Lung (tissue), 12 donors: ENCODE measurements around the gene COL6A2. TPM values are rescaled to one million over a fixed set of nuclear protein-coding genes. Genes with fewer than 3 reads are reported as not detected.
A peak's percentile ranks its signal among the peaks of the same experiment; 100 is the strongest.

Experiments used
- ATAC-seq: fragments of 200-7000 bp; cut with Tn5 transposase; one replicate; pipeline ENCODE4 v1.9.1; 2020; ENCODE audit warnings: moderate number of reproducible peaks; ENCODE audit not compliant: insufficient read depth, low FRiP score
- DNase-seq, 3 donors: peaks; one replicate each; pipeline ENCODE4 v3.0.0-alpha.2; 2013 to 2017
- H3K27ac ChIP-seq, 2 donors: one replicate each; pipeline ENCODE4 v1.5.1; 2013; ENCODE audit warnings: mild to moderate bottlenecking in 2 of 2, moderate library complexity in 2 of 2, control low read depth in 1 of 2, inconsistent platforms in 1 of 2, low read depth in 1 of 2, low read length in 1 of 2
- H3K27me3 ChIP-seq, 3 donors: one replicate each; pipeline ENCODE4 v1.5.1; 2013; ENCODE audit warnings: low read length in 2 of 3; ENCODE audit not compliant: control insufficient read depth in 3 of 3, insufficient read depth in 3 of 3
- H3K36me3 ChIP-seq, 4 donors: one replicate each; pipeline ENCODE4 v1.5.1; 2013; ENCODE audit warnings: low read length in 4 of 4, mild to moderate bottlenecking in 1 of 4, moderate library complexity in 1 of 4; ENCODE audit not compliant: control insufficient read depth in 4 of 4, insufficient read depth in 4 of 4
- H3K4me1 ChIP-seq, 5 donors: one replicate each; pipeline ENCODE4 v1.5.1; 2013; ENCODE audit warnings: low read length in 5 of 5, mild to moderate bottlenecking in 2 of 5, moderate library complexity in 1 of 5; ENCODE audit not compliant: control insufficient read depth in 5 of 5, insufficient read depth in 5 of 5
- H3K4me3 ChIP-seq: one replicate; pipeline ENCODE4 v1.5.1; 2013; ENCODE audit warnings: mild to moderate bottlenecking, control low read depth, moderate library complexity
- H3K9ac ChIP-seq, 2 donors: one replicate each; pipeline ENCODE4 v1.5.1; 2013; ENCODE audit warnings: low read length in 2 of 2, control low read depth in 1 of 2; ENCODE audit not compliant: insufficient read depth in 1 of 2
- H3K9me3 ChIP-seq, 4 donors: one replicate each; pipeline ENCODE4 v1.5.1; 2013; ENCODE audit warnings: low read length in 3 of 4, mild to moderate bottlenecking in 1 of 4, moderate library complexity in 1 of 4; ENCODE audit not compliant: control insufficient read depth in 4 of 4, insufficient read depth in 3 of 4
- CTCF ChIP-seq: IDR thresholded peaks from 2 replicates; pipeline ENCODE4 v1.5.1; 2012; ENCODE audit warnings: mild to moderate bottlenecking; ENCODE audit errors: control extremely low read depth, extremely low read depth
- WGBS, 2 donors: extraction: QIAGEN DNeasy Blood & Tissue Kit; methylation state at CpG; one replicate each; pipeline ENCODE4 v1.1.7; 2013; 5-methylcytosine and 5-hydroxymethylcytosine counted together
- polyA plus RNA-seq, 2 donors: library from polyadenylated mRNA; stranded (reverse); fragments of 200-250 nt; gene quantifications; one replicate each; pipeline ENCODE4 v1.2.1, GENCODE V29; 2013
- total RNA-seq, 2 donors: library from RNA; depleted of rRNA in 1 of 2; stranded (reverse); fragments of >200 nt in 1 of 2; gene quantifications; one replicate each; pipeline ENCODE4 v1.2.1, GENCODE V29; 2014 to 2021
- donor health status: control.
- donor health status: control.
- donor health status: Bipolar disorder and iron deficiency.
- donor health status: healthy.
- donor health status: DM: yes; HTN: yes; CAD: no.

Gene COL6A2
- total and polyA plus RNA-seq, 4 donors: 192 to 466 (median 292) TPM

GRCh38 chr21:46082713-46082962 is 15.3 kb upstream of the COL6A2 start:
- Histone ChIP-seq H3K27me3 (peaks cover 0 to 3% (median 0%) of the 10 kb centered on the region in 3 donors), H3K4me1 (peaks cover 0 to 38% (median 9%) of the 10 kb centered on the region in 5 donors), H3K4me3 (no peak overlapping the region), H3K36me3 (no peaks in the 10 kb centered on the region), H3K9ac (no peak overlapping the region), H3K27ac (no peak overlapping the region), H3K9me3 (peaks cover 0 to 5% (median 1%) of the 10 kb centered on the region in 4 donors)
- DNase-seq (no peak), ATAC-seq (no peak)
- 90 to 92% methylated on average over 5 of the region's 5 CpGs for whole genome bisulfite sequencing, 2 donors
- TF ChIP-seq CTCF: no peak

- Histone ChIP-seq H3K36me3 (no peaks in the 10 kb centered on the region), H3K4me3 (no peak overlapping the region), H3K9me3 (peaks cover 0 to 5% (median 1%) of the 10 kb centered on the region in 4 donors), H3K27ac (no peak overlapping the region), H3K4me1 (peaks cover 0 to 38% (median 9%) of the 10 kb centered on the region in 5 donors), H3K9ac (no peak overlapping the region), H3K27me3 (peaks cover 0 to 3% (median 0%) of the 10 kb centered on the region in 3 donors)
- no peak for TF ChIP-seq CTCF
- DNase-seq: peak; percentile 72 to 84 (median 75)
- 66 to 73% methylated on average over 35 of the region's 35 CpGs for WGBS, 2 donors
- no peak for ATAC-seq
These were observed 14.7 kb upstream of the COL6A2 start for GRCh38 chr21:46082963-46083790.

DNA sequence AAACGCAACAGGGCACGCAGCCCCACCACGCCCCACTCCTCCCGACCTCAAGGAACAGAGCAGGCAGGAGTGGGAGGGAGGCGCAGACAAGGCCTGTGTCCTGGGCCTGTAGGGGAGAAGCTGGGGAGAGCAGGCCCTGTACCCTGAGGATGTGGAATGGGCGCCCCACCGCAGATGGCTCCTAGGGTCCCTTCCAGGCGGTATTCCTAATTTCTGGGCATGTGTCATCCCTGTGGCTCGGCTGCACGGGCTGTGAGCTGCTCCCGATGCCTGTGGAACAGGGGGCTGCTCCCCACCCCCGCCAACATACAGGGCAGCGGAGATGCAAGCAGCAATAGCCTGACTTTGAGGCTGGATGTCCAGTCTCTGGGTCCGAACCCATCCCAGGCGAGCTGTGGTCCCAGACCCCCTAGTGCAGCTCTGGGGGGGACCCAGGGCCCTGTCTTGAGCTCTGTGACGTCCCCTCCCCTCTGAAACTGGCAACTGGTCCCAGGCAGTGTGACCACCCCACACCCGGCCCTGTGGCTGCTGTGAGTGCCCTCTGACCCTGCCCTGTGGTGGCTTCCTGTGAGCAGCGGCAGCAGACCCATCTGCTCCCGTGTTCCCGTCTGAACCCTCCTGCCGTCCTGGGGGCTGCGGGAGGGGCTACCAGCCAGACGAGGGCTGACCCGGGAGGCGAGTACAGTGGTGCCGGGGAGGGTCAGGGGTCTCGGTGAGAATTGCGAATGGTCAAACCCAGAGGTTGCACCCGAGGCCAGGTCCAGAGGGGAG is 13.9 kb upstream of the COL6A2 start:
- Histone ChIP-seq H3K36me3 (no peaks in the 10 kb centered on the region), H3K4me3 (no peak overlapping the region), H3K27ac (no peak overlapping the region), H3K9ac (no peak overlapping the region), H3K9me3 (peaks cover 0 to 5% (median 1%) of the 10 kb centered on the region in 4 donors), H3K27me3 (peaks cover 0 to 3% (median 0%) of the 10 kb centered on the region in 3 donors), H3K4me1 (peaks cover 0 to 37% (median 9%) of the 10 kb centered on the region in 5 donors)
- no peak for TF ChIP-seq CTCF
- no peak for DNase-seq
- ATAC-seq: no peak
- WGBS, 2 donors: 82 to 89% methylated on average over 29 of the region's 29 CpGs
